GM12875 (cell line): ENCODE results near the gene EZH1.
"Not testable (repeated sequence)": the region's sequence is repeated elsewhere in the genome, so short reads cannot be mapped to it uniquely, and the experiment has no call there.

Experiments
- H3K4me3 ChIP-seq: one replicate; pipeline ENCODE4 v1.5.1; 2011; ENCODE audit warnings: low read depth, low read length, control low read depth
- CTCF ChIP-seq: IDR thresholded peaks from 2 replicates; pipeline ENCODE4 v1.5.1; 2011; ENCODE audit warnings: low read depth, mild to moderate bottlenecking, control low read depth, inconsistent platforms, low read length, moderate library complexity, borderline replicate concordance; ENCODE audit not compliant: insufficient read depth

Gene EZH1

GRCh38 chr17:42750739-42751344, 6.0 kb upstream of the EZH1 start:
- no peak overlapping the region for H3K4me3 ChIP-seq
- TF ChIP-seq CTCF, result no peak

GRCh38 chr17:42748908-42749798, 4.3 kb upstream of the EZH1 start:
- H3K4me3 ChIP-seq, result no peak overlapping the region
- TF ChIP-seq CTCF, result no peak

GRCh38 chr17:42748202-42748907, 3.5 kb upstream of the EZH1 start:
- no peak for TF ChIP-seq CTCF
- no peak overlapping the region for H3K4me3 ChIP-seq

GRCh38 chr17:42744283-42744805, 496 bp downstream of the EZH1 start:
- H3K4me3 ChIP-seq, result peak overlapping the region; percentile 68
- TF ChIP-seq CTCF, result no peak

GRCh38 chr17:42743595-42744282, 1.1 kb downstream of the EZH1 start:
- TF ChIP-seq CTCF, result no peak
- H3K4me3 ChIP-seq, result peak overlapping the region; percentile 68

- not testable (repeated sequence) for H3K4me3 ChIP-seq
These were observed 1.9 kb downstream of the EZH1 start for GRCh38 chr17:42742916-42743315.

- no peak for TF ChIP-seq CTCF
- no peak overlapping the region for H3K4me3 ChIP-seq
These were observed 4.1 kb downstream of the EZH1 start for GRCh38 chr17:42740699-42741098.
